ENCODE measurements around the gene EXOC3L4. TPM values are rescaled to one million over a fixed set of nuclear protein-coding genes. Genes with fewer than 3 reads are reported as not detected.

Gene EXOC3L4
- total RNA-seq, 2 experiments from 2014 or later, result not detected

GRCh38 chr14:103138301-103139131 is 44.0 kb downstream of the EXOC3L4 start:
- Mint-ChIP-seq H3K27ac (no peak overlapping the region), H3K4me1 (no peaks in the 10 kb centered on the region), H3K4me3 (no peak overlapping the region), H3K27me3 (peaks cover 4% of the 10 kb centered on the region), H3K36me3 (no peaks in the 10 kb centered on the region), H3K9me3 (no peaks in the 10 kb centered on the region)
- POLR2A ChIA-PET, result no interaction called here
- ATAC-seq (ENCODE audit: low read depth), result no peak
- DNase-seq, result no peak

GRCh38 chr14:103139132-103140025 is 44.9 kb downstream of the EXOC3L4 start:
- H3K36me3 Mint-ChIP-seq, result no peaks in the 10 kb centered on the region
- ATAC-seq (ENCODE audit: low read depth) (no peak), DNase-seq (no peak)
- H3K4me3 Mint-ChIP-seq, result no peak overlapping the region
- POLR2A ChIA-PET, result no interaction called here
- H3K4me1 Mint-ChIP-seq, result no peaks in the 10 kb centered on the region
- no peaks in the 10 kb centered on the region for H3K9me3 Mint-ChIP-seq
- peaks cover 4% of the 10 kb centered on the region for H3K27me3 Mint-ChIP-seq
- no peak overlapping the region for H3K27ac Mint-ChIP-seq

GRCh38 chr14:103140316-103141109 is 46.0 kb downstream of the EXOC3L4 start:
- Mint-ChIP-seq H3K4me3 (no peak overlapping the region), H3K27me3 (peaks cover 4% of the 10 kb centered on the region), H3K27ac (no peak overlapping the region), H3K4me1 (no peaks in the 10 kb centered on the region), H3K36me3 (no peaks in the 10 kb centered on the region), H3K9me3 (no peaks in the 10 kb centered on the region)
- DNase-seq (no peak), ATAC-seq (ENCODE audit: low read depth) (no peak)
- POLR2A ChIA-PET, result no interaction called here

- no peaks in the 10 kb centered on the region for H3K9me3 Mint-ChIP-seq
- DNase-seq (no peak), ATAC-seq (ENCODE audit: low read depth) (peak; percentile 33)
- H3K36me3 Mint-ChIP-seq, result no peaks in the 10 kb centered on the region
- H3K27ac Mint-ChIP-seq, result no peak overlapping the region
- POLR2A ChIA-PET, result no interaction called here
- no peaks in the 10 kb centered on the region for H3K4me1 Mint-ChIP-seq
- no peak overlapping the region for H3K4me3 Mint-ChIP-seq
- peaks cover 4% of the 10 kb centered on the region for H3K27me3 Mint-ChIP-seq
Observed at GRCh38 chr14:103141117-103141796, 46.7 kb downstream of the EXOC3L4 start.

GRCh38 chr14:103142026-103142425 is 47.5 kb downstream of the EXOC3L4 start:
- DNase-seq (no peak), ATAC-seq (ENCODE audit: low read depth) (no peak)
- H3K4me1 Mint-ChIP-seq, result no peaks in the 10 kb centered on the region
- H3K4me3 Mint-ChIP-seq, result no peak overlapping the region
- H3K27me3 Mint-ChIP-seq, result peaks cover 4% of the 10 kb centered on the region
- POLR2A ChIA-PET, result no interaction called here
- no peaks in the 10 kb centered on the region for H3K36me3 Mint-ChIP-seq
- H3K9me3 Mint-ChIP-seq, result no peaks in the 10 kb centered on the region
- H3K27ac Mint-ChIP-seq, result no peak overlapping the region

GRCh38 chr14:103142721-103143302 is 48.3 kb downstream of the EXOC3L4 start:
- no peak overlapping the region for H3K4me3 Mint-ChIP-seq
- ATAC-seq (ENCODE audit: low read depth) (no peak), DNase-seq (no peak)
- H3K36me3 Mint-ChIP-seq, result no peaks in the 10 kb centered on the region
- H3K27ac Mint-ChIP-seq, result no peak overlapping the region
- no peaks in the 10 kb centered on the region for H3K4me1 Mint-ChIP-seq
- H3K27me3 Mint-ChIP-seq, result peaks cover 4% of the 10 kb centered on the region
- POLR2A ChIA-PET, result no interaction called here
- H3K9me3 Mint-ChIP-seq, result no peaks in the 10 kb centered on the region

GRCh38 chr14:103143506-103143905 is 49.0 kb downstream of the EXOC3L4 start:
- Mint-ChIP-seq H3K4me1 (no peaks in the 10 kb centered on the region), H3K27ac (no peak overlapping the region), H3K27me3 (peaks cover 4% of the 10 kb centered on the region), H3K36me3 (no peaks in the 10 kb centered on the region), H3K9me3 (no peaks in the 10 kb centered on the region), H3K4me3 (no peak overlapping the region)
- ATAC-seq (ENCODE audit: low read depth) (no peak), DNase-seq (no peak)
- POLR2A ChIA-PET, result no interaction called here

GRCh38 chr14:103144085-103144484 is 49.6 kb downstream of the EXOC3L4 start:
- POLR2A ChIA-PET, result no interaction called here
- H3K27ac Mint-ChIP-seq, result no peak overlapping the region
- peaks cover 2% of the 10 kb centered on the region for H3K27me3 Mint-ChIP-seq
- no peaks in the 10 kb centered on the region for H3K9me3 Mint-ChIP-seq
- DNase-seq (no peak), ATAC-seq (ENCODE audit: low read depth) (no peak)
- H3K4me3 Mint-ChIP-seq, result no peak overlapping the region
- H3K4me1 Mint-ChIP-seq, result no peaks in the 10 kb centered on the region
- no peaks in the 10 kb centered on the region for H3K36me3 Mint-ChIP-seq

- H3K9me3 Mint-ChIP-seq, result no peaks in the 10 kb centered on the region
- H3K4me1 Mint-ChIP-seq, result no peaks in the 10 kb centered on the region
- DNase-seq, result no peak
- no peak for ATAC-seq (ENCODE audit: low read depth)
- no peaks in the 10 kb centered on the region for H3K27me3 Mint-ChIP-seq
- H3K36me3 Mint-ChIP-seq, result no peaks in the 10 kb centered on the region
- H3K27ac Mint-ChIP-seq, result no peak overlapping the region
- POLR2A ChIA-PET, result no interaction called here
- H3K4me3 Mint-ChIP-seq, result no peak overlapping the region
Observed at GRCh38 chr14:103146141-103146709, 51.7 kb downstream of the EXOC3L4 start.

- no peaks in the 10 kb centered on the region for H3K27me3 Mint-ChIP-seq
- H3K36me3 Mint-ChIP-seq, result no peaks in the 10 kb centered on the region
- ATAC-seq (ENCODE audit: low read depth), result no peak
- no peak overlapping the region for H3K4me3 Mint-ChIP-seq
- H3K4me1 Mint-ChIP-seq, result no peaks in the 10 kb centered on the region
- H3K27ac Mint-ChIP-seq, result no peak overlapping the region
- H3K9me3 Mint-ChIP-seq, result no peaks in the 10 kb centered on the region
- DNase-seq, result no peak
- POLR2A ChIA-PET, result no interaction called here
Observed at GRCh38 chr14:103149351-103150237, 55.1 kb downstream of the EXOC3L4 start.

- Mint-ChIP-seq H3K4me1 (no peaks in the 10 kb centered on the region), H3K36me3 (no peaks in the 10 kb centered on the region), H3K27me3 (no peaks in the 10 kb centered on the region), H3K9me3 (no peaks in the 10 kb centered on the region), H3K27ac (no peak overlapping the region), H3K4me3 (no peak overlapping the region)
- DNase-seq (no peak), ATAC-seq (ENCODE audit: low read depth) (no peak)
- POLR2A ChIA-PET, result no interaction called here
Observed at GRCh38 chr14:103151270-103151945, 56.9 kb downstream of the EXOC3L4 start.

Measured in activated naive CD8-positive, alpha-beta T cell treated with anti-CD3 and anti-CD28 coated beads, Interleukin-2, amount 10 ng/mL, durations not matched to agents 7 days and 5 days (primary cell).